HEK293 (cell line): ENCODE measurements around the gene SFT2D2.

ENCODE experiments used
- CTCF ChIA-PET: fragments of 350-600 bp; formaldehyde crosslinking; extraction: SDS; loops from one replicate; lab custom pipeline; 2021; ENCODE audit warnings: antibody characterized with exemption; lab: Yijun Ruan, JAX
- POLR2A ChIA-PET: fragments of 300-600 bp; formaldehyde crosslinking; extraction: SDS; loops from one replicate; lab custom pipeline; 2020; ENCODE audit warnings: antibody characterized with exemption, inconsistent platforms; lab: Yijun Ruan, JAX
- H3K27ac ChIP-seq: fragments of 200-500 bp; sonication (Bioruptor generic); 2 replicates; pipeline ENCODE4 v1.5.1; 2014; ENCODE audit warnings: low read depth, low read length, control low read depth, inconsistent platforms; ENCODE audit errors: extremely low read depth
- H3K36me3 ChIP-seq, 2 experiments: fragments of 200-500 bp in 1 of 2; sonication (Bioruptor generic) in 1 of 2; 1 replicate in 1 of 2; 2 replicates in 1 of 2; pipeline ENCODE4 v1.5.1; 2014 to 2017; ENCODE audit warnings: inconsistent platforms in 2 of 2, low read length in 2 of 2; ENCODE audit not compliant: control insufficient read depth in 2 of 2, insufficient read depth in 1 of 2
- H3K4me1 ChIP-seq: fragments of 200-500 bp; sonication (Bioruptor generic); 2 replicates; pipeline ENCODE4 v1.5.1; 2014; ENCODE audit warnings: mild to moderate bottlenecking, low read length, inconsistent platforms; ENCODE audit not compliant: control insufficient read depth, insufficient read depth
- H3K4me3 ChIP-seq: 2 replicates; pipeline ENCODE4 v1.5.1; 2011; ENCODE audit warnings: low read depth, mild to moderate bottlenecking, control low read depth, low read length, moderate library complexity
- H3K9me3 ChIP-seq: fragments of 200-500 bp; sonication (Bioruptor generic); 2 replicates; pipeline ENCODE4 v1.5.1; 2014; ENCODE audit warnings: low read depth, low read length, inconsistent platforms; ENCODE audit not compliant: control insufficient read depth, insufficient read depth
- IKZF3 ChIP-seq: fragments of 450-650 bp; IDR thresholded peaks from 2 replicates; pipeline ENCODE4 v1.5.0; 2018; ENCODE audit warnings: missing biosample characterization, mild to moderate bottlenecking, missing genetic modification characterization, moderate library complexity
- KLF7 ChIP-seq: fragments of 450-650 bp; formaldehyde crosslinking; IDR thresholded peaks from 2 replicates; pipeline ENCODE4 v1.5.1; 2016; ENCODE audit warnings: missing biosample characterization, missing genetic modification characterization, borderline replicate concordance
- MZF1 ChIP-seq: fragments of 450-650 bp; formaldehyde crosslinking; IDR thresholded peaks from 2 replicates; pipeline ENCODE4 v1.5.1; 2017; ENCODE audit warnings: missing biosample characterization, missing genetic modification characterization, borderline replicate concordance
- ZNF169 ChIP-seq: fragments of 450-650 bp; formaldehyde crosslinking; IDR thresholded peaks from 2 replicates; pipeline ENCODE4 v1.5.1; 2016; ENCODE audit warnings: missing biosample characterization, missing genetic modification characterization
- ZNF214 ChIP-seq: fragments of 450-650 bp; formaldehyde crosslinking; IDR thresholded peaks from 2 replicates; pipeline ENCODE4 v1.5.1; 2017; ENCODE audit warnings: missing biosample characterization, mild to moderate bottlenecking, missing genetic modification characterization, borderline replicate concordance
- ZNF530 ChIP-seq: fragments of 450-650 bp; formaldehyde crosslinking; IDR thresholded peaks from 2 replicates; pipeline ENCODE4 v1.5.1; 2016; ENCODE audit warnings: low read depth, missing biosample characterization, missing genetic modification characterization
- ZNF548 ChIP-seq: fragments of 450-650 bp; formaldehyde crosslinking; IDR thresholded peaks from 2 replicates; pipeline ENCODE4 v1.5.1; 2016; ENCODE audit warnings: missing biosample characterization, missing genetic modification characterization
- ZNF571 ChIP-seq: fragments of 450-650 bp; formaldehyde crosslinking; IDR thresholded peaks from 2 replicates; pipeline ENCODE4 v1.5.0; 2017; ENCODE audit warnings: missing biosample characterization, missing genetic modification characterization
- ZNF624 ChIP-seq: fragments of 450-650 bp; formaldehyde crosslinking; IDR thresholded peaks from 2 replicates; pipeline ENCODE4 v1.5.1; 2017; ENCODE audit warnings: missing biosample characterization, missing genetic modification characterization
- ZNF654 ChIP-seq: fragments of 450-650 bp; formaldehyde crosslinking; IDR thresholded peaks from 2 replicates; pipeline ENCODE4 v1.5.1; 2016; ENCODE audit warnings: low read depth, missing biosample characterization, missing genetic modification characterization
- ZNF660 ChIP-seq: fragments of 450-650 bp; IDR thresholded peaks from 2 replicates; pipeline ENCODE4 v1.5.1; 2018; ENCODE audit warnings: missing biosample characterization, mild to moderate bottlenecking, missing genetic modification characterization
- ZNF664 ChIP-seq: fragments of 450-650 bp; formaldehyde crosslinking; IDR thresholded peaks from 2 replicates; pipeline ENCODE4 v1.5.1; 2016; ENCODE audit warnings: missing biosample characterization, missing genetic modification characterization
- ZNF677 ChIP-seq: fragments of 450-650 bp; IDR thresholded peaks from 2 replicates; pipeline ENCODE4 v1.5.0; 2018; ENCODE audit warnings: missing biosample characterization, mild to moderate bottlenecking, missing genetic modification characterization, moderate library complexity
- ZNF707 ChIP-seq: fragments of 450-650 bp; formaldehyde crosslinking; IDR thresholded peaks from 2 replicates; pipeline ENCODE4 v1.5.1; 2016; ENCODE audit warnings: missing biosample characterization, missing genetic modification characterization
- TF ChIP-seq, protein P1 (sequence below): fragments of 450-650 bp; IDR thresholded peaks from 2 replicates; pipeline ENCODE4 v1.5.1; 2018; ENCODE audit warnings: missing biosample characterization, mild to moderate bottlenecking, missing genetic modification characterization
- TF ChIP-seq, protein P2 (sequence below): fragments of 450-650 bp; formaldehyde crosslinking; IDR thresholded peaks from 2 replicates; pipeline ENCODE4 v1.5.1; 2017; ENCODE audit warnings: missing biosample characterization, missing genetic modification characterization
- TF ChIP-seq, protein P3 (sequence below): fragments of 450-650 bp; formaldehyde crosslinking; IDR thresholded peaks from 2 replicates; pipeline ENCODE4; 2016; ENCODE audit warnings: missing biosample characterization, missing genetic modification characterization
- TF ChIP-seq, protein P4 (sequence below): fragments of 450-650 bp; formaldehyde crosslinking; IDR thresholded peaks from 2 replicates; pipeline ENCODE4 v1.5.1; 2016; ENCODE audit warnings: missing biosample characterization, missing genetic modification characterization
- TF ChIP-seq, protein P5 (sequence below): fragments of 450-650 bp; formaldehyde crosslinking; IDR thresholded peaks from 2 replicates; pipeline ENCODE4 v1.5.1; 2016; ENCODE audit warnings: missing biosample characterization, missing genetic modification characterization

Gene SFT2D2

DNA sequence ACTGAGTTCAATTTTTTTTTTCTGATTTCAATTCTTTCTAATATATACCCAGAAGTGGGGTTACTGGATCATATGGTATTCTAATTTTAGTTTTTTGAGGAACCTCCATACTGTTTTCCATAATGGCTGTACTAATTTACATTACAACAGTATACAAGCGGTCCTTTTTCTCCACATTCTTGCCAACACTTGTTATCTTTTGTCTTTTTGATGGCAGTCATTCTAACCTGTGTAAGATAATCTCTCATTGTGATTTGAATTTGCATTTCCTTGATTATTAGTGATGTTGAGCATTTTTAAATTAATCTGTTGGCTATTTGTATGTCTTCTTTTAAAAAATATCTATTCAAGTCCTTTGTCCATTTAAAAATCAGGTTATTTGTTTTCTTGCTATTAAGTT lies 33.8 kb downstream of the SFT2D2 start:
- Histone ChIP-seq H3K4me1 (no peaks in the 10 kb centered on the region), H3K36me3 (peaks cover 0 to 7% of the 10 kb centered on the region in 2 experiments; a peak in 1 of 3 replicates), H3K9me3 (no peaks in the 10 kb centered on the region), H3K4me3 (no peak overlapping the region), H3K27ac (no peak overlapping the region)
- ChIA-PET CTCF (no interaction called here), POLR2A (interaction anchor here (0.6 kb wide), 1 partner anchor 584 kb away, joined by 5 read pairs; no protein-coding TSS in a partner anchor)
- TF ChIP-seq ZNF707 (0 out of 2 replicates have a peak, but pooled peaks have one; percentile 32), ZNF624 (no peak)
- TF ChIP-seq, protein P1, sequence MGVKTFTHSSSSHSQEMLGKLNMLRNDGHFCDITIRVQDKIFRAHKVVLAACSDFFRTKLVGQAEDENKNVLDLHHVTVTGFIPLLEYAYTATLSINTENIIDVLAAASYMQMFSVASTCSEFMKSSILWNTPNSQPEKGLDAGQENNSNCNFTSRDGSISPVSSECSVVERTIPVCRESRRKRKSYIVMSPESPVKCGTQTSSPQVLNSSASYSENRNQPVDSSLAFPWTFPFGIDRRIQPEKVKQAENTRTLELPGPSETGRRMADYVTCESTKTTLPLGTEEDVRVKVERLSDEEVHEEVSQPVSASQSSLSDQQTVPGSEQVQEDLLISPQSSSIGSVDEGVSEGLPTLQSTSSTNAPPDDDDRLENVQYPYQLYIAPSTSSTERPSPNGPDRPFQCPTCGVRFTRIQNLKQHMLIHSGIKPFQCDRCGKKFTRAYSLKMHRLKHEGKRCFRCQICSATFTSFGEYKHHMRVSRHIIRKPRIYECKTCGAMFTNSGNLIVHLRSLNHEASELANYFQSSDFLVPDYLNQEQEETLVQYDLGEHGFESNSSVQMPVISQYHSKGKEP: no peak

DNA sequence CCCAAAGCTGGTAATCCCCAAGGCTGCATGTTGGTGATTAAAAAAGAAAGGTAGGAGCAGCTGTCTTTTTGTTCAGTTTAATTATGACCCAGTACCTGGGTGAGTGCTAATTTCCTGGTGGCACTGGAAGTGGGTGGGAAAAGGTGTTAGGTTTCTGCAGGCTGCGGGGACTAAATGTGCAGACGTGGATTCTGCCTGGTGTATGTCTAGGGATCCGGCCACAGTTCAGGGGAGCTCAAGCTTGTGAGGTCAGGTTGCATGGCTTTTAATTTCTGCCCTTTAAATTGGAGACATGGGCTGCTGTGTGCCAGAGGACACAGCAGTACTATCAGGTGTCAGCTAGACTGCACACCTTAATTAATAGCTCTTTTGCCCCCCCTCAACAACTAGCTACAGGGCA lies 34.6 kb downstream of the SFT2D2 start:
- CTCF ChIA-PET: interaction anchor here (0.6 kb wide), 1 partner anchor 934 kb away, joined by 5 read pairs; no protein-coding TSS in a partner anchor
- H3K27ac ChIP-seq: no peak overlapping the region
- H3K9me3 ChIP-seq: no peaks in the 10 kb centered on the region
- H3K4me3 ChIP-seq: no peak overlapping the region
- POLR2A ChIA-PET: no interaction called here
- peaks cover 0 to 3% of the 10 kb centered on the region in 2 experiments; a peak in 1 of 3 replicates for H3K36me3 ChIP-seq
- TF ChIP-seq IKZF3 (no peak), ZNF571 (tag by site-specific recombination) (no peak), ZNF530 (tag by site-specific recombination) (no peak)
- TF ChIP-seq, protein P2, sequence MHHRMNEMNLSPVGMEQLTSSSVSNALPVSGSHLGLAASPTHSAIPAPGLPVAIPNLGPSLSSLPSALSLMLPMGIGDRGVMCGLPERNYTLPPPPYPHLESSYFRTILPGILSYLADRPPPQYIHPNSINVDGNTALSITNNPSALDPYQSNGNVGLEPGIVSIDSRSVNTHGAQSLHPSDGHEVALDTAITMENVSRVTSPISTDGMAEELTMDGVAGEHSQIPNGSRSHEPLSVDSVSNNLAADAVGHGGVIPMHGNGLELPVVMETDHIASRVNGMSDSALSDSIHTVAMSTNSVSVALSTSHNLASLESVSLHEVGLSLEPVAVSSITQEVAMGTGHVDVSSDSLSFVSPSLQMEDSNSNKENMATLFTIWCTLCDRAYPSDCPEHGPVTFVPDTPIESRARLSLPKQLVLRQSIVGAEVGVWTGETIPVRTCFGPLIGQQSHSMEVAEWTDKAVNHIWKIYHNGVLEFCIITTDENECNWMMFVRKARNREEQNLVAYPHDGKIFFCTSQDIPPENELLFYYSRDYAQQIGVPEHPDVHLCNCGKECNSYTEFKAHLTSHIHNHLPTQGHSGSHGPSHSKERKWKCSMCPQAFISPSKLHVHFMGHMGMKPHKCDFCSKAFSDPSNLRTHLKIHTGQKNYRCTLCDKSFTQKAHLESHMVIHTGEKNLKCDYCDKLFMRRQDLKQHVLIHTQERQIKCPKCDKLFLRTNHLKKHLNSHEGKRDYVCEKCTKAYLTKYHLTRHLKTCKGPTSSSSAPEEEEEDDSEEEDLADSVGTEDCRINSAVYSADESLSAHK (tag by site-specific recombination): no peak
- no peaks in the 10 kb centered on the region for H3K4me1 ChIP-seq

DNA sequence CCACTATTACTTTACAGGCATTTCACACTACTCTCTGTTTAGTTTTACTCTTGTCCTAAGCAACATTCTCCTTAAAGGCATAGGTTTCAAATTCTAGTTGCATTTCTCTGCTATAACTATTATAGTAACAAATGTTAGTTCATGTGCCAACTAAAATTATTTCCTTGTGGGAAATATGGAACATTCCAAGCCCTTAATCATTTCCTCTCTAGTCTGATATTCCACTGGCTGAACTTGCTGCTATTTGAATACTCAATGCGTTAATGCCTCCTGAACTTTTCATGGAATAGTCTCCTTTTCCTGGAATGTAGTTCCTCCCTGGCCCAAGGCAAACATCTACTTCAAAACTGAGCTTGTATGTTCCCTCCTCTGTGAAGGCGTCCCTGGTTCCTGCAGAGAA lies 35.6 kb downstream of the SFT2D2 start:
- H3K27ac ChIP-seq: no peak overlapping the region
- H3K9me3 ChIP-seq: no peaks in the 10 kb centered on the region
- no peak for TF ChIP-seq ZNF664 (tag by site-specific recombination)
- no peak for TF ChIP-seq ZNF169 (tag by site-specific recombination)
- TF ChIP-seq, protein P3, sequence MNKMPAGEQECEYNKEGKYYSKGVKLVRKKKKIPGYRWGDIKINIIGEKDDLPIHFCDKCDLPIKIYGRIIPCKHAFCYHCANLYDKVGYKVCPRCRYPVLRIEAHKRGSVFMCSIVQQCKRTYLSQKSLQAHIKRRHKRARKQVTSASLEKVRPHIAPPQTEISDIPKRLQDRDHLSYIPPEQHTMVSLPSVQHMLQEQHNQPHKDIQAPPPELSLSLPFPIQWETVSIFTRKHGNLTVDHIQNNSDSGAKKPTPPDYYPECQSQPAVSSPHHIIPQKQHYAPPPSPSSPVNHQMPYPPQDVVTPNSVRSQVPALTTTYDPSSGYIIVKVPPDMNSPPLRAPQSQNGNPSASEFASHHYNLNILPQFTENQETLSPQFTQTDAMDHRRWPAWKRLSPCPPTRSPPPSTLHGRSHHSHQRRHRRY: no peak
- no peak for TF ChIP-seq ZNF654 (tag by site-specific recombination)
- TF ChIP-seq KLF7 (tag by site-specific recombination): no peak
- TF ChIP-seq ZNF677 (tag by site-specific recombination): no peak
- no peak for TF ChIP-seq MZF1 (tag by site-specific recombination)
- TF ChIP-seq, protein P4, sequence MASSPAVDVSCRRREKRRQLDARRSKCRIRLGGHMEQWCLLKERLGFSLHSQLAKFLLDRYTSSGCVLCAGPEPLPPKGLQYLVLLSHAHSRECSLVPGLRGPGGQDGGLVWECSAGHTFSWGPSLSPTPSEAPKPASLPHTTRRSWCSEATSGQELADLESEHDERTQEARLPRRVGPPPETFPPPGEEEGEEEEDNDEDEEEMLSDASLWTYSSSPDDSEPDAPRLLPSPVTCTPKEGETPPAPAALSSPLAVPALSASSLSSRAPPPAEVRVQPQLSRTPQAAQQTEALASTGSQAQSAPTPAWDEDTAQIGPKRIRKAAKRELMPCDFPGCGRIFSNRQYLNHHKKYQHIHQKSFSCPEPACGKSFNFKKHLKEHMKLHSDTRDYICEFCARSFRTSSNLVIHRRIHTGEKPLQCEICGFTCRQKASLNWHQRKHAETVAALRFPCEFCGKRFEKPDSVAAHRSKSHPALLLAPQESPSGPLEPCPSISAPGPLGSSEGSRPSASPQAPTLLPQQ (tag by site-specific recombination): no peak
- TF ChIP-seq ZNF548 (tag by site-specific recombination): no peak
- TF ChIP-seq ZNF214: no peak
- TF ChIP-seq ZNF660 (tag by site-specific recombination): no peak
- TF ChIP-seq, protein P5, sequence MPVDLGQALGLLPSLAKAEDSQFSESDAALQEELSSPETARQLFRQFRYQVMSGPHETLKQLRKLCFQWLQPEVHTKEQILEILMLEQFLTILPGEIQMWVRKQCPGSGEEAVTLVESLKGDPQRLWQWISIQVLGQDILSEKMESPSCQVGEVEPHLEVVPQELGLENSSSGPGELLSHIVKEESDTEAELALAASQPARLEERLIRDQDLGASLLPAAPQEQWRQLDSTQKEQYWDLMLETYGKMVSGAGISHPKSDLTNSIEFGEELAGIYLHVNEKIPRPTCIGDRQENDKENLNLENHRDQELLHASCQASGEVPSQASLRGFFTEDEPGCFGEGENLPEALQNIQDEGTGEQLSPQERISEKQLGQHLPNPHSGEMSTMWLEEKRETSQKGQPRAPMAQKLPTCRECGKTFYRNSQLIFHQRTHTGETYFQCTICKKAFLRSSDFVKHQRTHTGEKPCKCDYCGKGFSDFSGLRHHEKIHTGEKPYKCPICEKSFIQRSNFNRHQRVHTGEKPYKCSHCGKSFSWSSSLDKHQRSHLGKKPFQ (tag by site-specific recombination): no peak
- H3K4me1 ChIP-seq: no peaks in the 10 kb centered on the region
- H3K4me3 ChIP-seq: no peak overlapping the region
- ChIA-PET POLR2A (no interaction called here), CTCF (no interaction called here)
- peaks cover 0 to 3% of the 10 kb centered on the region in 2 experiments; a peak in 1 of 3 replicates for H3K36me3 ChIP-seq
